GM21423 (cell line): ENCODE measurements around the gene FAM117A.
"Not testable (repeated sequence)": the region's sequence is repeated elsewhere in the genome, so short reads cannot be mapped to it uniquely, and the experiment has no call there.

ENCODE experiments used
- ATAC-seq: cut with Tn5 transposase; IDR thresholded peaks from one replicate; pipeline ENCODE4 v1.9.1; 2021; ENCODE audit warnings: mild to moderate bottlenecking, moderate library complexity; ENCODE audit not compliant: unreplicated experiment

FAM117A gene

GRCh38 chr17:49681106-49681979 is 82.6 kb downstream of the FAM117A start:
- ATAC-seq = no peak

DNA sequence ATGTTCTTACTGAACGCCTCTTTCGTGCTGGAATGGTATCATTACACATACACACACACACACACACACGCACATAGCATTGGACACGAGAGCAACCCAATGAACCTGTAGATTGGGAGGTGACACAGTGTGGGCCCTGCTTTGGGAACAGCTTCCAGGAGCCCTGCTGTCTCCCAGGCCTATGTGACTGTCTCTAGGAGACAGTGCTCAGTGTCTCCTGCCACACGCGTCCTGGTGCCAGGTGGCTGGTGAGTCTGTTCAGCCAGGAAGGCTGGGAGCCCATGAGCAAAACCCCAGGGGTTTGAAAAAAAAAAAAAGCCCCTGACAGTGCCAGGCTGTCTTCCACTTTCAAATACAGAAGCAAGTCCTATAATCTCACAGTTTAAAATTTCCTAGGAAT is 83.6 kb downstream of the FAM117A start:
- no peak for ATAC-seq

GRCh38 chr17:49677933-49678847 is 85.7 kb downstream of the FAM117A start, which contains the start of gene SPOP:
SPOP (minus strand) TSS chr17:49678097; CDS start chr17:49622810, 55,287 bp downstream.
- ATAC-seq = peak; percentile 80

DNA sequence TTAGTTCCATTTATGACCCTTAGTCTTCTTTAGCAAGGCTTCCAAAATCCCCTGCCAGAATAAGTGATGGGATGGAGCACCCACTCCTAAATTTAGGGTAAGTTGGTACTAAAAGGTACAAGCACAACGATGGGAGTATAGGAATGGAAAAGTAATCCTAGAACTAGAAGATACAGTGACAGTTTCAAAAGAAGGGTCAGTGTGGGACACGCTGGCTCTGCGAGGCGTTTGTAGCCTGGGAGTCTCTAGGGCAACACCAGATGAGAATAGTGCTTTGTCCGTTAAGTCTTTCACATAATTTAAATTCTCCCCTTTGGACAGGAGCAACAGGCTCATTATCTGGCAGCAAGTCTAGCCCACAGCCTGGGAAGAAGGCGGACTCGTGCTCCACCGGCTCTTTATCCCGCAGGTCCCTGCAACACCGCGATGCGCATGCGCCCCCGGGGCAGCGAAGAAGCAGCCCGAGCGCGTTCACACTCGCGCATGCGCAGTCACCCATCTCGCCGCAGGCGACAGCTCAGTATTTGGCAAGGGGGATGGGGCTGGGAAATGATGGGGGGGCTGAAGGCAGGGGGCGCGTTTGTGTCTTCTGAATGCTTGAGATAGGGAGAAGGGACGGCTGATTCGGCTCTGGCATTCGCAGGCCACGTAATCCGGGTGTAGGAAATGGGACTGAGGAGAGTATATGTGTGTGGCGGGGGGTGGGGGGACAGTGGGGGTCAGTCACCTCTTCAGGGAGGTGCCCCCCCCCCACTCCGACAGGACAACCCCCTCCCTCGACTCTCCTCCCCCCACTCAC is 86.6 kb downstream of the FAM117A start:
- ATAC-seq = peak; percentile 55

GRCh38 chr17:49676276-49676868 is 87.6 kb downstream of the FAM117A start:
- ATAC-seq = peak; percentile 54

DNA sequence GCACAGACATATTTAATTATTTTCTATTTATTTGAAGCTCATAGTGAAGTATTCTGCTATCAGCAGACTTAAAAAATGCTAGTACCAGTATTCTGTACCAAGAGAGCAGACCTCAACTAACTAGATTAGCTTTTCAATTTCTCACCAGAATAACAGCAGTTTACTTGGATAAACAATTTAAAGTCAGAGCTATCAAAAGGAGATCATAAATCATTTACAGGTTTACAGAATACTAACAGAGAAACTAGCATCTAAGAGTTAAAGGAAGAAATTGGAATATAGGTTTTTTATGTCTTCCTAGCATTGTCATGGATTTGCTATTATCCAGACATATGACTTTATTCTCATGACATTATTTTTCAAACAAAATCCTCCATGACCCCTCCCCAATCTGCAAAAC is 89.4 kb downstream of the FAM117A start:
- no peak for ATAC-seq

GRCh38 chr17:49673679-49674078 is 90.3 kb downstream of the FAM117A start:
- ATAC-seq = not testable (repeated sequence)

DNA sequence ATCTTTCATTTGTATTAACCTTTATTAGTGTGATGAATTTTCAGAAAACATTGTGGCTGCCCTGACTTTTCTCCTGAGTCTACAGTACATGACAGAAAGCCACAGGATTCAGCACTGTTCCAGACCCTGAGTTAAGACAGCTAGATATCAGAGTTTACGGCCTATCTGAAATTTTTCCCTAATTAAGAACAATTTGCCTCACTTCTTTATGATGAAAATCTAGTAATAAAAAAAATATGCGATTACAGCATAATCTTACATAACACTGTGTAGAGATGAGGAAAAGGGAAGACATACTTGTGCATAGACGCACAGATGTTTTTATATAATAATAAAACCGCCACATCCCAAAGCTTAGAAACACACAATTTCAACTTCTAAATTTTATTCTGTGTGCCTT is 93.3 kb downstream of the FAM117A start:
- ATAC-seq = no peak

DNA sequence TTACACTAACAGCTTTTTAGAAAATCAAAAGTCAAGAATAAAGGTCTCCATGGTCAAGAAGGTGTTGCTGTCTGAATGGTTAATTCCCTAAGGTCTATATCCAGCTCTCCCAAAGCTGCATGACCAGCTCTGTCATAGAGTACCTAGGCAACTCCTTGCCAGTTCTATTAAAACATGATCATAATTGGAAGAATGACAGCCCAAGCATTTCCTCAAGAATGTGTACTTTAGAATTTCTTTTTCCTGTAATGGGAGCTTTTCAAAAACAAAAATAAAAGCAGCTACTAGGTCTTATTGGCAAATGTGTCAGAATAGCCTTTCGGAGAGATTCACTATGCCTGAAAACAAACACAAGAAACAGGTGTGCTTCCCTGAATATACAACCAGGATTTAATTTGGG is 93.9 kb downstream of the FAM117A start:
- no peak for ATAC-seq

- no peak for ATAC-seq
Measured at GRCh38 chr17:49667854-49668253, 96.1 kb downstream of the FAM117A start.

DNA sequence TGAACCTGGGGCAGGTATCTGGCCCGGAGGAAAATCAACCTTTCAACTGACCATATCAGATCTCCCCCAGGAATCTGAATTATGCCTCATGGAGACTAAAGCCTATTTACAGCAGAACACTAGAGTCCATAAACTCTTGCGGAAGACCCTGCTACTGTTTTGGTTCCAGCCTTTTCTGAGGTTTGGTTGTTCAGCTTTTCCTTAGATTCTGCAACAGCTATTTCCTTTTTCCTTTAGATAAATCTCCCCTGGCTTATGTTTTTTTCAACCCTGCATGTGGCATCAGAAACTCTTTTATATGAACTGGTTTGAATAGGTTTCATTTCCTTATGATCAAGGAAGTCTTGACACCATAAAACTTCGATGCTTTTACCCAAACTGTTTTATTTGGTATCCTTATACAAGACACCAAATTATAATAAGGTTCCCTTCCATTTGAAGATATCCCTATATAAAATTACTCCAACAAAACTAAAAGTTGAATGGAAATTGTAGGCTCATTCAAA is 99.2 kb downstream of the FAM117A start:
- ATAC-seq = no peak
